ENCODE data around the gene TMEM200B. TPM values are rescaled to one million over a fixed set of nuclear protein-coding genes. Genes with fewer than 3 reads are reported as not detected.
A peak's percentile ranks its signal among the peaks of the same experiment; 100 is the strongest.

Gene TMEM200B
- total RNA-seq, 1 experiment from 2014 or later: 12.6 TPM

DNA sequence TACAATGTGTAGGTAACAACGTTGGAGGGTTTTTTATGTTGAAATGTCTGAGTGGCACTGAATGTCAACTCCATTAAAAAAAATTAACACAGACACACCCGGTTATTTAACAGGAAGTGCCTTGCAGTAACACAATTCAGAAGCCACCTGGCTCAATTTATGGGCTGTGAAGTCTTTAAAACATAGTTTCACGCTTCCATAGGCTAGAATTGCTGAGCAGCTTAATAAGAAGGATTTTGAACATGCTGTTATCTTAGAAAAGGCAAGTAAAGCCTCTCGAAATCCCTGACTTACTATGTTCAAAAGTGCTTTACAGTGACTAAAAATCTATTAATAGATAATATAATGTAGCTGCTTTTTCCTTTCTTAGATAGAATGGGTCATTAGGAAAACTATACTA lies 38.3 kb upstream of the TMEM200B start:
- H3K23ac ChIP-seq (ENCODE audit: insufficient read length, low read depth, low read length): no peak overlapping the region
- H2AK5ac ChIP-seq (ENCODE audit: insufficient read length, low read length): no peak overlapping the region
- no peaks in the 10 kb centered on the region for H3K23me2 ChIP-seq (ENCODE audit: insufficient read length, low read depth, low read length, poor library complexity, severe bottlenecking)
- Mint-ChIP-seq H3K36me3 (ENCODE audit: insufficient read depth in 1 of 3, low read depth in 3 of 3) (peaks cover 25 to 50% (median 37%) of the 10 kb centered on the region in 3 experiments; a peak in 6 of 7 replicates), H3K27ac (peak overlapping the region in 1 of 3 experiments; percentile 48; a peak in 1 of 7 replicates), H3K4me1 (peaks cover 50 to 52% of the 10 kb centered on the region in 2 experiments), H3K4me3 (no peak overlapping the region), H3K9me3 (no peaks in the 10 kb centered on the region; a peak in 1 of 5 replicates), H3K27me3 (ENCODE audit: low read depth) (no peaks in the 10 kb centered on the region)
- no peak overlapping the region for H2BK20ac ChIP-seq (ENCODE audit: low read depth, low read length, poor library complexity, severe bottlenecking)
- no peak overlapping the region for H3K56ac ChIP-seq (ENCODE audit: insufficient read length, low read depth, low read length)
- no peak overlapping the region for H3K27ac ChIP-seq (ENCODE audit: insufficient read length, low read depth, low read length)
- no peak overlapping the region for H2BK120ac ChIP-seq (ENCODE audit: low read depth, low read length, poor library complexity, severe bottlenecking)
- H2BK5ac ChIP-seq (ENCODE audit: insufficient read length, low read length): no peak overlapping the region
- no peak overlapping the region for H3K14ac ChIP-seq (ENCODE audit: insufficient read depth, low read length)
- no peak overlapping the region for H4K5ac ChIP-seq (ENCODE audit: insufficient read length, low read depth, low read length)
- no peaks in the 10 kb centered on the region for H3K27me3 ChIP-seq (ENCODE audit: insufficient read depth, low read length)
- H3K9me3 ChIP-seq (ENCODE audit: control insufficient read depth, low read depth, low read length): no peaks in the 10 kb centered on the region
- H4K20me1 ChIP-seq (ENCODE audit: control insufficient read depth, insufficient read depth, insufficient read length): peaks cover 2% of the 10 kb centered on the region
- H3T11ph ChIP-seq (ENCODE audit: low read length): no peak overlapping the region
- TF ChIP-seq, protein P1, sequence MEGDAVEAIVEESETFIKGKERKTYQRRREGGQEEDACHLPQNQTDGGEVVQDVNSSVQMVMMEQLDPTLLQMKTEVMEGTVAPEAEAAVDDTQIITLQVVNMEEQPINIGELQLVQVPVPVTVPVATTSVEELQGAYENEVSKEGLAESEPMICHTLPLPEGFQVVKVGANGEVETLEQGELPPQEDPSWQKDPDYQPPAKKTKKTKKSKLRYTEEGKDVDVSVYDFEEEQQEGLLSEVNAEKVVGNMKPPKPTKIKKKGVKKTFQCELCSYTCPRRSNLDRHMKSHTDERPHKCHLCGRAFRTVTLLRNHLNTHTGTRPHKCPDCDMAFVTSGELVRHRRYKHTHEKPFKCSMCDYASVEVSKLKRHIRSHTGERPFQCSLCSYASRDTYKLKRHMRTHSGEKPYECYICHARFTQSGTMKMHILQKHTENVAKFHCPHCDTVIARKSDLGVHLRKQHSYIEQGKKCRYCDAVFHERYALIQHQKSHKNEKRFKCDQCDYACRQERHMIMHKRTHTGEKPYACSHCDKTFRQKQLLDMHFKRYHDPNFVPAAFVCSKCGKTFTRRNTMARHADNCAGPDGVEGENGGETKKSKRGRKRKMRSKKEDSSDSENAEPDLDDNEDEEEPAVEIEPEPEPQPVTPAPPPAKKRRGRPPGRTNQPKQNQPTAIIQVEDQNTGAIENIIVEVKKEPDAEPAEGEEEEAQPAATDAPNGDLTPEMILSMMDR (conservative IDR thresholded peaks at IDR 0.05): no peak
- H4K91ac ChIP-seq (ENCODE audit: insufficient read length, low read depth, low read length): no peak overlapping the region
- peaks cover 5% of the 10 kb centered on the region; the same call in 1 of the 2 replicates for H3K79me2 ChIP-seq (ENCODE audit: insufficient read depth, low read length)
- no peak for DNase-seq
- H2BK15ac ChIP-seq (ENCODE audit: low read depth, low read length): no peak overlapping the region
- H3K18ac ChIP-seq (ENCODE audit: insufficient read length, low read depth, low read length): no peak overlapping the region
- no peak overlapping the region for H2AFZ ChIP-seq (ENCODE audit: low read length)
- H3K79me1 ChIP-seq (ENCODE audit: insufficient read depth, low read depth, low read length, poor library complexity, severe bottlenecking): no peaks in the 10 kb centered on the region
- H3K4me2 ChIP-seq (ENCODE audit: insufficient read depth, insufficient read length, low read length): no peak overlapping the region
- H3K4ac ChIP-seq (ENCODE audit: low read depth, low read length): no peak overlapping the region
- H3K4me1 ChIP-seq (ENCODE audit: insufficient read depth, low read length): peaks cover 26% of the 10 kb centered on the region
- WGBS (ENCODE audit: extremely low coverage, insufficient read length, low lambda C conversion rate): no CpG with 5 or more reads among the region's 4 CpGs
- no peak overlapping the region for H4K8ac ChIP-seq (replicated peaks; ENCODE audit: insufficient read length, low read depth, low read length)
- no peak overlapping the region for H2BK12ac ChIP-seq (ENCODE audit: insufficient read length, low read depth, low read length)
- H3K9ac ChIP-seq (ENCODE audit: extremely low read depth, insufficient read length, low read length): no peak overlapping the region
